BE2C (cell line): ENCODE results near the gene SEPTIN7.
A peak's percentile ranks its signal among the peaks of the same experiment; 100 is the strongest.

Experiments
- DNase-seq: peaks from one replicate; pipeline ENCODE4 v3.0.0-alpha.2; 2020
- H3K27me3 ChIP-seq: fragments of 250-450 bp; sonication (Bioruptor Pico); 2 replicates; pipeline ENCODE4 v1.5.1; 2020; ENCODE audit warnings: mild to moderate bottlenecking
- H3K36me3 ChIP-seq: fragments of 250-450 bp; sonication (Bioruptor Pico); 2 replicates; pipeline ENCODE4 v1.5.1; 2020; ENCODE audit warnings: mild to moderate bottlenecking
- H3K4me1 ChIP-seq: fragments of 250-450 bp; sonication (Bioruptor Pico); 2 replicates; pipeline ENCODE4 v1.5.1; 2020
- H3K4me3 ChIP-seq: 2 replicates; pipeline ENCODE4 v1.5.1; 2011; ENCODE audit warnings: low read depth, low read length
- H3K9me3 ChIP-seq: fragments of 250-450 bp; sonication (Bioruptor Pico); 2 replicates; pipeline ENCODE4 v1.5.1; 2020
- CTCF ChIP-seq: IDR thresholded peaks from 2 replicates; pipeline ENCODE4 v1.5.1; 2012; ENCODE audit warnings: mild to moderate bottlenecking, low read depth, low read length

The SEPTIN7 gene

GRCh38 chr7:35849158-35849831, 48.4 kb downstream of the SEPTIN7 start:
- Histone ChIP-seq H3K4me1 (peaks cover 3% of the 10 kb centered on the region; the same call in 1 of the 2 replicates), H3K9me3 (no peaks in the 10 kb centered on the region), H3K27me3 (no peaks in the 10 kb centered on the region), H3K36me3 (peaks cover 10% of the 10 kb centered on the region), H3K4me3 (no peak overlapping the region)
- TF ChIP-seq CTCF, result no peak
- peak; percentile 19 for DNase-seq

- H3K36me3 ChIP-seq, result peaks cover 6% of the 10 kb centered on the region
- DNase-seq, result no peak
- no peaks in the 10 kb centered on the region for H3K9me3 ChIP-seq
Measured at GRCh38 chr7:35849954-35850353, 49.1 kb downstream of the SEPTIN7 start.

More at GRCh38 chr7:35849954-35850353, 49.1 kb downstream of the SEPTIN7 start:
- Histone ChIP-seq H3K4me3 (no peak overlapping the region), H3K4me1 (peaks cover 3% of the 10 kb centered on the region; the same call in 1 of the 2 replicates), H3K27me3 (no peaks in the 10 kb centered on the region)
- TF ChIP-seq CTCF, result no peak
